Measurements from ENCODE around the gene VWC2. TPM values are rescaled to one million over a fixed set of nuclear protein-coding genes. Genes with fewer than 3 reads are reported as not detected.

VWC2 gene
- total and polyA plus RNA-seq, 2 of the 13 experiments (the other 11 are each of a cell fraction or from before 2014, with no cell fraction given) = not detected

- DNase-seq (ENCODE audit: low spot score) (no peak), ATAC-seq (no peak), FAIRE-seq (no peak)
- TF ChIP-seq ZBTB43 (CRISPR knock-in tag; conservative IDR thresholded peaks at IDR 0.05) = no peak
- TF ChIP-seq EZH2 (conservative IDR thresholded peaks at IDR 0.05; ENCODE audit: low read depth, low read length) = no peak
- TF ChIP-seq TRAFD1 (CRISPR knock-in tag; IDR thresholded peaks at IDR 0.05; ENCODE audit: borderline replicate concordance) = no peak
- ChIA-PET POLR2A (no interaction called here), CTCF (ENCODE audit: low intra/inter-chr PET ratio, low total read pairs) (no interaction called here)
- H3K4me2 ChIP-seq (ENCODE audit: low read depth, low read length) = no peak overlapping the region
- no peaks in the 10 kb centered on the region for H3K79me2 ChIP-seq (ENCODE audit: insufficient read depth, low read length)
- H3K9ac ChIP-seq (ENCODE audit: insufficient read depth, low read depth, low read length) = no peak overlapping the region
- H3K36me3 ChIP-seq (replicated peaks in 1 of 2; ENCODE audit: control insufficient read depth in 1 of 2, insufficient read depth in 2 of 2, low read length in 2 of 2) = no peaks in the 10 kb centered on the region
- H3K4me1 ChIP-seq (ENCODE audit: insufficient read depth, low read length) = no peaks in the 10 kb centered on the region
- intact Hi-C loops (cut with micrococcal nuclease; ENCODE audit: unreplicated experiment) (no loop called here), in situ Hi-C loops (cut with HindIII; ENCODE audit: extremely low pct_ligation_motif_present, low pct_unique_long_range_greater_than_20kb) (no loop called here)
- H4K20me1 ChIP-seq (ENCODE audit: insufficient read depth, low read length) = no peaks in the 10 kb centered on the region
- no peaks in the 10 kb centered on the region for H3K9me3 ChIP-seq (ENCODE audit: low read length)
- no peak overlapping the region for H3K4me3 ChIP-seq (replicated peaks in 1 of 3; ENCODE audit: insufficient read depth in 1 of 3, low read depth in 2 of 3, low read length in 3 of 3)
- H2AFZ ChIP-seq (ENCODE audit: low read length) = no peak overlapping the region
- H3K27me3 ChIP-seq (ENCODE audit: control insufficient read depth in 1 of 2, insufficient read depth in 2 of 2, low read length in 2 of 2) = no peaks in the 10 kb centered on the region
- BruUV-seq (replicated peaks) = no TSS peak
- WGBS (ENCODE audit: low lambda C conversion rate) = 2% methylated on average over 5 of the region's 5 CpGs
- no peak overlapping the region for H3K27ac ChIP-seq (ENCODE audit: extremely low read length, insufficient read depth, low read length)
These were observed 93.5 kb downstream of the VWC2 start for GRCh38 chr7:49866910-49867309.

- H3K36me3 ChIP-seq (replicated peaks in 1 of 2; ENCODE audit: control insufficient read depth in 1 of 2, insufficient read depth in 2 of 2, low read length in 2 of 2) = no peaks in the 10 kb centered on the region
- no peaks in the 10 kb centered on the region for H3K9me3 ChIP-seq (ENCODE audit: low read length)
- ChIA-PET POLR2A (no interaction called here), CTCF (ENCODE audit: low intra/inter-chr PET ratio, low total read pairs) (no interaction called here)
- no peak overlapping the region for H3K27ac ChIP-seq (ENCODE audit: extremely low read length, insufficient read depth, low read length)
- in situ Hi-C loops (cut with HindIII; ENCODE audit: extremely low pct_ligation_motif_present, low pct_unique_long_range_greater_than_20kb) = no loop called here
- 0% methylated on average over 1 of the region's 1 CpG for WGBS (ENCODE audit: low lambda C conversion rate)
- FAIRE-seq = no peak
- H3K27me3 ChIP-seq (ENCODE audit: control insufficient read depth in 1 of 2, insufficient read depth in 2 of 2, low read length in 2 of 2) = no peaks in the 10 kb centered on the region
- no peaks in the 10 kb centered on the region for H3K4me1 ChIP-seq (ENCODE audit: insufficient read depth, low read length)
- no peaks in the 10 kb centered on the region for H4K20me1 ChIP-seq (ENCODE audit: insufficient read depth, low read length)
- H2AFZ ChIP-seq (ENCODE audit: low read length) = no peak overlapping the region
- no peak overlapping the region for H3K9ac ChIP-seq (ENCODE audit: insufficient read depth, low read depth, low read length)
- TF ChIP-seq THYN1 (CRISPR knock-in tag; IDR thresholded peaks at IDR 0.05; ENCODE audit: borderline replicate concordance, low read depth) (no peak), ZNF20 (CRISPR knock-in tag; IDR thresholded peaks at IDR 0.05) (no peak), PREB (CRISPR knock-in tag; IDR thresholded peaks at IDR 0.05) (no peak), ZBTB21 (CRISPR knock-in tag; IDR thresholded peaks at IDR 0.05) (no peak)
- no TSS peak for BruUV-seq (replicated peaks)
- H3K4me3 ChIP-seq (replicated peaks in 1 of 3; ENCODE audit: insufficient read depth in 1 of 3, low read depth in 2 of 3, low read length in 3 of 3) = no peak overlapping the region
- H3K79me2 ChIP-seq (ENCODE audit: insufficient read depth, low read length) = no peaks in the 10 kb centered on the region
- DNase-seq (ENCODE audit: low spot score) = no peak
- no peak for ATAC-seq
- H3K4me2 ChIP-seq (ENCODE audit: low read depth, low read length) = no peak overlapping the region
- intact Hi-C loops (cut with micrococcal nuclease; ENCODE audit: unreplicated experiment) = no loop called here
These were observed 100.0 kb downstream of the VWC2 start for GRCh38 chr7:49873420-49873819.

Data from HepG2 (cell line).